Activated naive CD4-positive, alpha-beta T cell treated with anti-CD3 and anti-CD28 coated beads, Interleukin-2, amount 50 U/mL, for 24 hours (primary cell): ENCODE data around the gene CACNG4.
"Not testable (repeated sequence)": the region's sequence is repeated elsewhere in the genome, so short reads cannot be mapped to it uniquely, and the experiment has no call there.

Experiments used
- H3K27ac Mint-ChIP-seq: one replicate; pipeline ENCODE4 v1.8.0; 2021; ENCODE audit warnings: mild to moderate bottlenecking, mixed read lengths
- H3K27me3 Mint-ChIP-seq: one replicate; pipeline ENCODE4 v1.8.0; 2021; ENCODE audit warnings: mixed read lengths
- H3K36me3 Mint-ChIP-seq: one replicate; pipeline ENCODE4 v1.8.0; 2021; ENCODE audit warnings: mixed read lengths
- H3K4me1 Mint-ChIP-seq: one replicate; pipeline ENCODE4 v1.8.0; 2021; ENCODE audit warnings: mixed read lengths
- H3K4me3 Mint-ChIP-seq: one replicate; pipeline ENCODE4 v1.8.0; 2021; ENCODE audit warnings: mild to moderate bottlenecking, mixed read lengths
- H3K9me3 Mint-ChIP-seq: one replicate; pipeline ENCODE4 v1.8.0; 2021; ENCODE audit warnings: mixed read lengths

Gene CACNG4

GRCh38 chr17:67025216-67025792, 60.8 kb downstream of the CACNG4 start:
- Mint-ChIP-seq H3K4me1 (no peaks in the 10 kb centered on the region), H3K27ac (no peak overlapping the region)

GRCh38 chr17:67026341-67026740, 61.8 kb downstream of the CACNG4 start:
- Mint-ChIP-seq H3K36me3 (no peaks in the 10 kb centered on the region), H3K9me3 (no peaks in the 10 kb centered on the region), H3K4me3 (no peak overlapping the region), H3K4me1 (no peaks in the 10 kb centered on the region), H3K27ac (no peak overlapping the region), H3K27me3 (no peaks in the 10 kb centered on the region)

More at GRCh38 chr17:67025216-67025792, 60.8 kb downstream of the CACNG4 start:
- H3K27me3 Mint-ChIP-seq = no peaks in the 10 kb centered on the region
- no peak overlapping the region for H3K4me3 Mint-ChIP-seq
- no peaks in the 10 kb centered on the region for H3K9me3 Mint-ChIP-seq
- H3K36me3 Mint-ChIP-seq = no peaks in the 10 kb centered on the region

GRCh38 chr17:67027031-67027628, 62.6 kb downstream of the CACNG4 start:
- Mint-ChIP-seq H3K4me3 (no peak overlapping the region), H3K27me3 (no peaks in the 10 kb centered on the region), H3K36me3 (no peaks in the 10 kb centered on the region), H3K27ac (no peak overlapping the region), H3K4me1 (no peaks in the 10 kb centered on the region), H3K9me3 (no peaks in the 10 kb centered on the region)

GRCh38 chr17:67030641-67031040, 66.1 kb downstream of the CACNG4 start:
- no peak overlapping the region for H3K4me3 Mint-ChIP-seq
- H3K27ac Mint-ChIP-seq = no peak overlapping the region
- no peaks in the 10 kb centered on the region for H3K27me3 Mint-ChIP-seq
- H3K9me3 Mint-ChIP-seq = no peaks in the 10 kb centered on the region
- H3K4me1 Mint-ChIP-seq = no peaks in the 10 kb centered on the region
- no peaks in the 10 kb centered on the region for H3K36me3 Mint-ChIP-seq

DNA sequence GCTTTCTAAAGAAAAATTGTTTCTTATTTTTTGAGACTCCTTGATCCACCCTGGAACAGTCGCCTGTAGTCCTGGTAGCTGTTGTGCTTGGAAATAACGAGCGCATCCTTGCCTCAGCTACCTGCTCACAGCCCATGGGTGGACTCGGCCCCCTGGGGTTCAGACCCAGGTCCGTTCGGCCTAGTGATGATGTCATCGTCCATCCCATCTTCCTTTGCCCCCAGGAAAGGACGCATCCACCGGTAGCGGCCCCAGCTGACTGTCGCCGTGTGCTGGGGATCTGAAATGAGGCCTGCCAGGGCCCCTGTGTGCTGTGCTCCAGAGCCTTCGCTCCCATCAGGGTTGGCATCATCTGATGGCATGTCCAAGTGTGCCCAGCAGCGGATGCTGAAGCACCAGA, 67.9 kb downstream of the CACNG4 start:
- no peaks in the 10 kb centered on the region for H3K27me3 Mint-ChIP-seq
- H3K4me3 Mint-ChIP-seq = no peak overlapping the region
- no peaks in the 10 kb centered on the region for H3K36me3 Mint-ChIP-seq
- no peak overlapping the region for H3K27ac Mint-ChIP-seq
- no peaks in the 10 kb centered on the region for H3K9me3 Mint-ChIP-seq
- H3K4me1 Mint-ChIP-seq = no peaks in the 10 kb centered on the region

DNA sequence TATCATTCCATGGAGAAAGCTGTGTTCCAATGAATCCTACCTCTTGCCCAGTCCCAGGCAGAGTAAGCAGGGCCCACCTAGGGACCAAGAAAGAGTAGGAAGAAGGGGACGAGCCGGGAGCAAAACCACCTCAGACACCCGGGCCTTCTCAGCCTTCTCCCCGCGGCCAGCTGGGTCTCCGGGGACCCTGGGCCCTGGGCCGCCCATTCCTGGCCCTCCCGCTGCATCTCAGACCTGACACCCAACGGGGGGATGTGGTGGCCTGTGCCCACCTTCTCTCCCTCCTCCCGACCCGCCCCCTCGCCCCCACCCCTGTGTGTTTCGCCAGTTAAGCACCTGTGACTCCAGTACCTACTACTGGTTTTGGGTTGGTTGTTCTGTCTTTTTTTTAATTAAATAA, 68.5 kb downstream of the CACNG4 start:
- Mint-ChIP-seq H3K4me1 (no peaks in the 10 kb centered on the region), H3K27ac (no peak overlapping the region), H3K4me3 (no peak overlapping the region), H3K36me3 (no peaks in the 10 kb centered on the region), H3K27me3 (no peaks in the 10 kb centered on the region), H3K9me3 (no peaks in the 10 kb centered on the region)

- Mint-ChIP-seq H3K4me3 (no peak overlapping the region), H3K9me3 (no peaks in the 10 kb centered on the region), H3K27ac (no peak overlapping the region), H3K36me3 (no peaks in the 10 kb centered on the region), H3K27me3 (no peaks in the 10 kb centered on the region), H3K4me1 (no peaks in the 10 kb centered on the region)
These were observed 69.1 kb downstream of the CACNG4 start for GRCh38 chr17:67033613-67034012.

DNA sequence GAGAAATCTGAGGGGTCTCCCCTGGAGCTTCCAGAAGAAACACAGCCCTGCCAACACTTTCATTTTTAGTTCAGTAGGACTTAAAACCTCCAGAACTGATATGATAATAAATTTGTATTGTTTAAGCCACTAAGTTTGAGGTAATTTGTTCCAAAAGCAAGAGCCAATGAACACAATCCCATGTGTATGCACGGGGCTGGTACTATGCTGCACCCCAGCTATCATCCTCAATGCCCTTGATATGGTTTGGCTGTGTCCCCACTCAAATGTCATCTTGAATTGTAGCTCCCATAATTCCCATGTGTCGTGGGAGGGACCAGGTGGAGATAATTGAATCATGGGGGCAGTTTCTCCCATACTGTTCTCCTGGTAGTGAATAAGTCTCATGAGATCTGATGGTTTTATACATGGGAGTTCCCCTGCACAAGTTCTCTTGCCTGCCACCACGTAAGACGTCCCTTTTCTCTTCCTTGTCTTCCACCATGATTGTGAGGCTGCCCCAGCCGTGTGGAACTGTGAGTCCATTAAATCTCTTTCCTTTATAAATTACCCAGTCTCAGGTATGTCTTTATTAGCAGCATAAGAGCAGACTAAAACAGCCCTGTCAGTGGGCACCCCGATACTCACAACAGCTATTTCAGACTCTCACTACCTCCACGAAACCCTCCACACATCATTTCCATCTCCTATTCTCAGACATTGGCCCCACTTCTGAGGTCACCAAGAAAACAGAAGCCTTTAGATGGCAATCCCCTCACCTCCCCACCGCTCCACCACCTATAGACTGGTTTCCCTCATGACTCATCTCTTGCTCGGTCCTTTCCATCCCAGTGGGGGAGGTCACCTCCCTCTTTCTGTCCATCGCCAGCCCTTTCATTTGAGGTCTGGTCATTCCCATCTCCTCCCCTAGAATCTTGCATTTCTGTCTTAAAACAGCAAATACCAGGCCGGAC, 70.9 kb downstream of the CACNG4 start:
- H3K9me3 Mint-ChIP-seq = no peaks in the 10 kb centered on the region
- H3K4me1 Mint-ChIP-seq = no peaks in the 10 kb centered on the region
- no peak overlapping the region for H3K4me3 Mint-ChIP-seq
- no peak overlapping the region for H3K27ac Mint-ChIP-seq
- H3K27me3 Mint-ChIP-seq = no peaks in the 10 kb centered on the region
- H3K36me3 Mint-ChIP-seq = no peaks in the 10 kb centered on the region

DNA sequence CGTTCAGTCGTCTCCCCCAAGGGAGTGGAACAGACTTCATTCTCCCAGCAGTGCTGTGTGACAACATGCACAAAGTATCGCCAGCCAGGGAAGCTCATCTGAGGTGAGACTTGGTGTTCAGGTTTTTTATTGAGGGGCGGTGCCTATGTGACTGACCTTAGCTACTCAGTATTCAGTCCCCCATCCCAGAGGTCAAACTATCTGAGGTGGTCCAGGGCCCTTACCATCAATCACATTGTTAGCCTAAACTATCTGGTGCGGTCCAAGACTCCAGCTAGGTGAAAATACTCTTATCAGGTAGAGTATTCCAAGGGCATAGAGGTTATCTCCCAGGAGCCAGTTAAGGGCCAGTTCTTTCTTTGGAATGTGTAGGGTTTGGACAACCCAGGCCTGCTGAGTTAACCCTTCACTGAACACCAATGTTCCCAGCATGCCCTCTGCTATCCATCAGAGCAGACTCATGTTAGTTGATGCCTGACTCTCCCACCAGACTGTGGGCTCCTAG, 74.4 kb downstream of the CACNG4 start:
- no peak overlapping the region for H3K27ac Mint-ChIP-seq
- H3K9me3 Mint-ChIP-seq = no peaks in the 10 kb centered on the region
- H3K4me3 Mint-ChIP-seq = no peak overlapping the region
- no peaks in the 10 kb centered on the region for H3K36me3 Mint-ChIP-seq
- no peaks in the 10 kb centered on the region for H3K27me3 Mint-ChIP-seq
- H3K4me1 Mint-ChIP-seq = no peaks in the 10 kb centered on the region

GRCh38 chr17:67040652-67041051, 76.1 kb downstream of the CACNG4 start:
- Mint-ChIP-seq H3K36me3 (no peaks in the 10 kb centered on the region), H3K27ac (no peak overlapping the region), H3K4me1 (no peaks in the 10 kb centered on the region), H3K4me3 (no peak overlapping the region), H3K27me3 (no peaks in the 10 kb centered on the region), H3K9me3 (no peaks in the 10 kb centered on the region)

GRCh38 chr17:67041119-67041518, 76.6 kb downstream of the CACNG4 start:
- H3K4me1 Mint-ChIP-seq, H3K27me3 Mint-ChIP-seq, H3K27ac Mint-ChIP-seq, H3K4me3 Mint-ChIP-seq, H3K9me3 Mint-ChIP-seq, H3K36me3 Mint-ChIP-seq: not testable (repeated sequence)

- Mint-ChIP-seq H3K27me3 (no peaks in the 10 kb centered on the region), H3K27ac (no peak overlapping the region), H3K9me3 (no peaks in the 10 kb centered on the region), H3K36me3 (no peaks in the 10 kb centered on the region), H3K4me1 (no peaks in the 10 kb centered on the region), H3K4me3 (no peak overlapping the region)
These were observed 77.0 kb downstream of the CACNG4 start for GRCh38 chr17:67041531-67041930.

- Mint-ChIP-seq H3K9me3 (peaks cover 6% of the 10 kb centered on the region), H3K36me3 (peaks cover 5% of the 10 kb centered on the region), H3K4me3 (no peak overlapping the region), H3K4me1 (no peaks in the 10 kb centered on the region), H3K27me3 (peaks cover 2% of the 10 kb centered on the region), H3K27ac (no peak overlapping the region)
These were observed 77.7 kb downstream of the CACNG4 start for GRCh38 chr17:67041941-67042899.

DNA sequence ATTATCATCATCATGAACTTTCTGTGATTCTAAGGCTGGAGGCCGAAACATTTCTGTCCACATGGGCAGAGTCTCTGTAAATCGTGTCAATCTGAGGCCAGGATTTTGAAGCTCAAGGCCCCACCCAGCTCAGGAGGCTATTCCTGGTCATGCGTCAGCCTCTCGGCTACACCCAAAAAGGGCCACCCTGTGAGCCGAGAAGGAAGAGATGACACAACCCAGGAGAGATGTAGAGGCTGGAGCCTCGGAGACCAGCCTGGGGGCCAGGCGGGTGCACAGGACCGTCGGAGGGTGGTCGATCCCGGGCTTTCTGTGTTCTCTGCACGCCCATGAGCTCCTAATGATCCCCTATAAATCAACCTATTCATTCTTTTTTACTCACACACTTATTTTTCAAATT, 78.8 kb downstream of the CACNG4 start:
- Mint-ChIP-seq H3K9me3 (peaks cover 6% of the 10 kb centered on the region), H3K4me3 (no peak overlapping the region), H3K27me3 (peaks cover 2% of the 10 kb centered on the region), H3K27ac (no peak overlapping the region), H3K4me1 (no peaks in the 10 kb centered on the region), H3K36me3 (peaks cover 7% of the 10 kb centered on the region)
